A549 (cell line): Measurements from ENCODE around the gene DCTN3. TPM values are rescaled to one million over a fixed set of nuclear protein-coding genes. Genes with fewer than 3 reads are reported as not detected.

ENCODE experiments used
- ATAC-seq, 2 experiments: fragments of 200-7000 bp in 1 of 2; fragments of >200 bp in 1 of 2; cut with Nextera tagmentation in 1 of 2; cut with Tn5 transposase in 1 of 2; 3 replicates each; pipeline versions ENCODE4 v1.8.0 to v1.9.1; 2018 to 2020; ENCODE audit warnings: mild to moderate bottlenecking in 1 of 2, moderate library complexity in 1 of 2
- CTCF ChIA-PET: fragments of 300-600 bp; sonication (Branson Sonifier 250); formaldehyde crosslinking; extraction: SDS; loops from one replicate; lab custom pipeline; 2021; ENCODE audit warnings: antibody characterized with exemption, inconsistent platforms; lab: Yijun Ruan, JAX
- POLR2A ChIA-PET: fragments of 350-600 bp; formaldehyde crosslinking; extraction: SDS; loops from one replicate; lab custom pipeline; 2021; ENCODE audit warnings: antibody characterized with exemption, inconsistent platforms; lab: Yijun Ruan, JAX
- DNase-seq, 2 experiments: peaks; one replicate each; pipeline versions ENCODE4 v3.0.0 to v3.0.0-alpha.2; 2011 to 2016; ENCODE audit warnings: low read depth in 1 of 2, low spot score in 1 of 2
- FAIRE-seq: peaks from 2 replicates; lab custom pipeline; 2011; peaks lifted over from hg19 to GRCh38; lab: Jason Lieb, UNC
- H3K27ac ChIP-seq, 2 experiments: fragments of >200 bp; sonication (Bioruptor Twin); formaldehyde crosslinking; 3 replicates each; pipeline ENCODE4 v1.5.1; 2016 to 2017
- H3K4me1 ChIP-seq: fragments of >200 bp; sonication (Bioruptor Twin); formaldehyde crosslinking; 3 replicates; pipeline ENCODE4 v1.6.1; 2016
- H3K4me2 ChIP-seq: fragments of >200 bp; sonication (Bioruptor Twin); formaldehyde crosslinking; 3 replicates; pipeline ENCODE4 v1.6.1; 2016
- H3K4me3 ChIP-seq: fragments of >200 bp; sonication (Bioruptor Twin); formaldehyde crosslinking; 3 replicates; pipeline ENCODE4 v1.5.1; 2016
- H3K9me3 ChIP-seq: fragments of >200 bp; sonication (Bioruptor Twin); formaldehyde crosslinking; 3 replicates; pipeline ENCODE4 v1.6.1; 2016
- ESRRA ChIP-seq: fragments of 150-350 bp; IDR thresholded peaks from 2 replicates; pipeline ENCODE4 v1.6.1; 2014; ENCODE audit warnings: mild to moderate bottlenecking, low read length, borderline replicate concordance
- FOSB ChIP-seq: fragments of 250-450 bp; sonication (Bioruptor Pico); IDR thresholded peaks from 2 replicates; pipeline ENCODE4 v1.5.0; 2020; ENCODE audit warnings: mild to moderate bottlenecking, moderate library complexity
- FOXS1 ChIP-seq: fragments of 250-450 bp; sonication (Bioruptor Pico); IDR thresholded peaks from 2 replicates; pipeline ENCODE4 v1.5.0; 2020; ENCODE audit warnings: mild to moderate bottlenecking, moderate library complexity
- HDAC2 ChIP-seq: fragments of 200-600 bp; sonication (generic); IDR thresholded peaks from 2 replicates; pipeline ENCODE4 v1.6.1; 2016
- HOXA7 ChIP-seq: fragments of 250-450 bp; sonication (Bioruptor Pico); IDR thresholded peaks from 2 replicates; pipeline ENCODE4 v1.5.0; 2020; ENCODE audit warnings: mild to moderate bottlenecking, moderate library complexity
- HOXB5 ChIP-seq: fragments of 250-450 bp; sonication (Bioruptor Pico); IDR thresholded peaks from 2 replicates; pipeline ENCODE4 v1.5.0; 2020; ENCODE audit warnings: mild to moderate bottlenecking, moderate library complexity
- KDM5A ChIP-seq: fragments of 200-600 bp; sonication (generic); IDR thresholded peaks from 2 replicates; pipeline ENCODE4 v1.6.1; 2016; ENCODE audit warnings: antibody characterized with exemption, mild to moderate bottlenecking
- MYC ChIP-seq: IDR thresholded peaks from 2 replicates; pipeline ENCODE4 v1.6.1; 2012; ENCODE audit warnings: mild to moderate bottlenecking, inconsistent platforms, low read length, improper control_type of control experiment, borderline replicate concordance
- NR3C1 ChIP-seq: fragments of >200 bp; sonication (Bioruptor Twin); formaldehyde crosslinking; IDR thresholded peaks from 3 replicates; pipeline ENCODE4 v1.6.1; 2017
- PHF8 ChIP-seq: fragments of 200-600 bp; sonication (generic); IDR thresholded peaks from 2 replicates; pipeline ENCODE4 v1.6.1; 2016; ENCODE audit warnings: low read depth, mild to moderate bottlenecking, antibody characterized with exemption, moderate library complexity, borderline replicate concordance
- RARB ChIP-seq: fragments of 250-450 bp; sonication (Bioruptor Pico); IDR thresholded peaks from 2 replicates; pipeline ENCODE4 v1.8.0; 2021; ENCODE audit warnings: mild to moderate bottlenecking, moderate library complexity
- RCOR1 ChIP-seq: fragments of 150-350 bp; IDR thresholded peaks from 2 replicates; pipeline ENCODE4 v1.6.1; 2014; ENCODE audit warnings: antibody characterized with exemption, low read length, low read depth
- RNF2 ChIP-seq: fragments of 200-600 bp; sonication (generic); IDR thresholded peaks from 2 replicates; pipeline ENCODE4 v1.6.1; 2016; ENCODE audit warnings: low read depth, mild to moderate bottlenecking, antibody characterized with exemption, moderate library complexity, borderline replicate concordance
- SREBF2 ChIP-seq: fragments of 450-650 bp; IDR thresholded peaks from 2 replicates; pipeline ENCODE4 v1.6.1; 2014; ENCODE audit warnings: mild to moderate bottlenecking, moderate library complexity
- TFCP2L1 ChIP-seq: fragments of 250-450 bp; sonication (Bioruptor Pico); IDR thresholded peaks from 2 replicates; pipeline ENCODE4 v1.5.0; 2021; ENCODE audit warnings: mild to moderate bottlenecking
- ZC3H11A ChIP-seq: fragments of 450-650 bp; IDR thresholded peaks from 2 replicates; pipeline ENCODE4 v1.6.1; 2014; ENCODE audit warnings: antibody characterized with exemption, mild to moderate bottlenecking
- ZSCAN20 ChIP-seq: fragments of 250-450 bp; sonication (Bioruptor Pico); IDR thresholded peaks from 2 replicates; pipeline ENCODE4 v1.8.0; 2022; ENCODE audit warnings: mild to moderate bottlenecking, moderate library complexity
- WGBS: methylation state at CpG from one replicate; pipeline ENCODE4 v1.1.6; 2017; ENCODE audit errors: missing lambda C conversion rate; 5-methylcytosine and 5-hydroxymethylcytosine counted together
- polyA plus RNA-seq, 4 experiments: library from polyadenylated mRNA; depleted of rRNA in 3 of 4; stranded (reverse); fragments of >200 nt; fragmentation: RNase III in 1 of 4; extraction: RNeasy Plus Mini Kit Qiagen cat#74134 plus additional on column Dnase treatment in 1 of 4; gene quantifications; 2 replicates in 3 of 4; 3 replicates in 1 of 4; pipeline ENCODE4 v1.2.3, GENCODE V29; 2011 to 2017
- TF ChIP-seq, protein P1 (sequence below): fragments of 450-650 bp; IDR thresholded peaks from 2 replicates; pipeline ENCODE4 v1.6.1; 2014; ENCODE audit warnings: antibody characterized with exemption
- TF ChIP-seq, protein P2 (sequence below): fragments of >200 bp; sonication (Bioruptor Twin); formaldehyde crosslinking; IDR thresholded peaks from 3 replicates; pipeline ENCODE4 v1.5.1; 2016
- TF ChIP-seq, protein P3 (sequence below): fragments of >200 bp; sonication (Bioruptor Twin); formaldehyde crosslinking; IDR thresholded peaks from 3 replicates; pipeline ENCODE4 v1.6.1; 2016

The DCTN3 gene
- polyA plus RNA-seq, 2 of the 4 experiments (the other 2 are of a cell fraction), result 74.3 to 92.9 TPM

DNA sequence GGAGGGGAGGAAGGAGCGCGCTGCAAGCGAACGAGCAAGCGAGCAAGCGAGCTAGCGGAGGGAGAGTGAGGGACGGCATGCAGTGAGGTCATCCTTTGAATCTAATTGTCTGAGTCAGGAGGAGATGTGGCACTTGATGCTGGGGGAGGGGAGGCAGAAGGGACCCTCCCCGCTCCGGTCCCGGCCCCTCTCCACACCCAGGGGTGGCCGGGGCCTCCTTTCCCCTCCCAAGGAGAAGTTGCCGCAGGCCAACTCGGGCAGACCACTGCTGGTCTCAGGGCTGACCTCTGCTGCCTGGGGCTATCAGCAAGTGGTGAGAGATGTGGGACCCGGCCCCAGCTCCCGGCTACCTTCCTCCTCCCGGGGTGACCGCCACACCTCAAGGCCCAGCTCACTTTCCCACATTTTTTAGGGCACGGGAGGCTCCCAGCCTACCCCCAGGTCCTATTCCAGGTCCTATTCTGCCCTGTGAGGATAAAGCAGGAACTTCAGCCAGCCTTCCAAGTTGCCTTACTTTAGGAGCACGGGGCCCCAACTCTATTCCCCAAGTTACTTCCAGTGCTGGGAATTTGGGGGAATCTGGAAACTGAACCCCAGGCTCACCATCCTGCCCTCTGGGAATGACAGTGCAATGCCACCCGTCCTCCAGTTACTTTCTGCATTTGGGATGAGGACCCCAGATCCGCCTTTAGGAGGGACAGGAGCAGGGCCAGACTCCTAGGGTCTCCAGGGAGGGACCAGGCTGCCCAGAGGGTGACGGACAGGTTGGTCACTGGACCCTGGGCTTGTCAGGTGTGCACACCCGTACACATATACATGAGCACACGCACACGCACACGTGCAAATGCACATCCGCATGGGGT, 41.8 kb downstream of the DCTN3 start:
- Histone ChIP-seq H3K9me3 (no peaks in the 10 kb centered on the region), H3K4me1 (no peaks in the 10 kb centered on the region), H3K27ac (no peak overlapping the region), H3K4me3 (no peak overlapping the region), H3K4me2 (no peak overlapping the region)
- ATAC-seq, result no peak; a peak in 1 of 6 replicates
- ChIA-PET CTCF (interaction anchor here (3.2 to 17.1 kb wide), 4 partner anchors 14 to 174 kb away, joined by 11 to 168 read pairs (median 75); no protein-coding TSS in a partner anchor), POLR2A (no interaction called here)
- no peak for DNase-seq
- TF ChIP-seq KDM5A, result no peak
- no peak for FAIRE-seq
- 70% methylated on average over 24 of the region's 28 CpGs for WGBS

DNA sequence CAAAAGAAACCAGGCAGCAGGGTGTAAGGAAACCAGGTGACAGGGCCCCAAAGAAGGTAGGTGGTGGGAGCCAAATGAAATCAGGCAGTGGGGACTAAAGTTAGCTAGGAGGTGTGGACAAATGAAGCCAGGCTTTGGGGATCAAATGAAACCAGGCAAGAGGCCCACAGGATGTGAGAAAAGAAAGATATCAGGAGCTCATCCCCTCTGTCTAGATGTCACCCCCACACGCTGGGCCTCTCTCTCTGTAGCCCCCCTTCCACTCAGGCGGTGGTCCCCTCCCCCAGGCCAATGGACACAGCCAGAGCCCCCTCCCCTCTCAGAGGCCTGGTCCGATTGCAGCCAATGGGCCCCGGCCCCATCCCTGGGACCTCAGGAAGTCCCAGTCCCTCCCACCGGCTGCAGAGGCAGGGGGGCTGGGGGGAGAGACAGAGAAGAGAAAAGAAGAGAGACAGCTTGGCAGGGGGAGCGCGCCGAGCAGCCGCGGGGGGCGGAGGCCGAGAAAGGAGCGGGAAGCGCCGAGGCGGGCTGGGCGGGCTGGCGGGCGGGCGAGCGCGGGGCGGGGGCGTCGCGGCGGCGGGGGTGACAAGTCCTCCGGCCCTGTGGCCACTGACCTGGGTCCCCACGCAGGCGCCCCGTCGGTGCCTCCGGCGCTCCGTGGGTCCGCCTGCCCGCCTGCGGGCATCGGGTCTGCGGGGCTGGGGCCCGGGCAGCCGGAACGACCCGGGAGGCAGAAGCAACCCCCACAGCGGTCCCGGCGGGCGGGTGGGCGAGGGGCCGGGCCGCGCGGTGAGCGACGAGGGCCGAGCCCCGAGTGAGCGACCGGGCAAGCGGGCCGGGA, 42.7 kb downstream of the DCTN3 start:
- Histone ChIP-seq H3K4me1 (peaks cover 4% of the 10 kb centered on the region), H3K4me3 (no peak overlapping the region), H3K4me2 (no peak overlapping the region), H3K27ac (no peak overlapping the region), H3K9me3 (no peaks in the 10 kb centered on the region)
- 69% methylated on average over 24 of the region's 62 CpGs for WGBS
- DNase-seq, result no peak
- no peak for TF ChIP-seq TFCP2L1 (CRISPR knock-in tag)
- TF ChIP-seq, protein P1, sequence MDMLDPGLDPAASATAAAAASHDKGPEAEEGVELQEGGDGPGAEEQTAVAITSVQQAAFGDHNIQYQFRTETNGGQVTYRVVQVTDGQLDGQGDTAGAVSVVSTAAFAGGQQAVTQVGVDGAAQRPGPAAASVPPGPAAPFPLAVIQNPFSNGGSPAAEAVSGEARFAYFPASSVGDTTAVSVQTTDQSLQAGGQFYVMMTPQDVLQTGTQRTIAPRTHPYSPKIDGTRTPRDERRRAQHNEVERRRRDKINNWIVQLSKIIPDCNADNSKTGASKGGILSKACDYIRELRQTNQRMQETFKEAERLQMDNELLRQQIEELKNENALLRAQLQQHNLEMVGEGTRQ, result no peak
- no peak for TF ChIP-seq RARB (CRISPR knock-in tag)
- TF ChIP-seq SREBF2, result no peak
- no peak for TF ChIP-seq HOXA7 (CRISPR knock-in tag)
- no peak for TF ChIP-seq ESRRA
- TF ChIP-seq, protein P2, sequence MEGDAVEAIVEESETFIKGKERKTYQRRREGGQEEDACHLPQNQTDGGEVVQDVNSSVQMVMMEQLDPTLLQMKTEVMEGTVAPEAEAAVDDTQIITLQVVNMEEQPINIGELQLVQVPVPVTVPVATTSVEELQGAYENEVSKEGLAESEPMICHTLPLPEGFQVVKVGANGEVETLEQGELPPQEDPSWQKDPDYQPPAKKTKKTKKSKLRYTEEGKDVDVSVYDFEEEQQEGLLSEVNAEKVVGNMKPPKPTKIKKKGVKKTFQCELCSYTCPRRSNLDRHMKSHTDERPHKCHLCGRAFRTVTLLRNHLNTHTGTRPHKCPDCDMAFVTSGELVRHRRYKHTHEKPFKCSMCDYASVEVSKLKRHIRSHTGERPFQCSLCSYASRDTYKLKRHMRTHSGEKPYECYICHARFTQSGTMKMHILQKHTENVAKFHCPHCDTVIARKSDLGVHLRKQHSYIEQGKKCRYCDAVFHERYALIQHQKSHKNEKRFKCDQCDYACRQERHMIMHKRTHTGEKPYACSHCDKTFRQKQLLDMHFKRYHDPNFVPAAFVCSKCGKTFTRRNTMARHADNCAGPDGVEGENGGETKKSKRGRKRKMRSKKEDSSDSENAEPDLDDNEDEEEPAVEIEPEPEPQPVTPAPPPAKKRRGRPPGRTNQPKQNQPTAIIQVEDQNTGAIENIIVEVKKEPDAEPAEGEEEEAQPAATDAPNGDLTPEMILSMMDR, result no peak
- no peak for TF ChIP-seq ZSCAN20 (CRISPR knock-in tag)
- no peak for TF ChIP-seq FOXS1 (CRISPR knock-in tag)
- TF ChIP-seq HOXB5 (CRISPR knock-in tag), result no peak
- no peak for TF ChIP-seq MYC
- TF ChIP-seq PHF8, result no peak
- TF ChIP-seq ZC3H11A, result no peak
- TF ChIP-seq FOSB (CRISPR knock-in tag), result no peak
- TF ChIP-seq RNF2, result no peak
- no peak for TF ChIP-seq HDAC2
- TF ChIP-seq RCOR1, result no peak
- TF ChIP-seq, protein P3, sequence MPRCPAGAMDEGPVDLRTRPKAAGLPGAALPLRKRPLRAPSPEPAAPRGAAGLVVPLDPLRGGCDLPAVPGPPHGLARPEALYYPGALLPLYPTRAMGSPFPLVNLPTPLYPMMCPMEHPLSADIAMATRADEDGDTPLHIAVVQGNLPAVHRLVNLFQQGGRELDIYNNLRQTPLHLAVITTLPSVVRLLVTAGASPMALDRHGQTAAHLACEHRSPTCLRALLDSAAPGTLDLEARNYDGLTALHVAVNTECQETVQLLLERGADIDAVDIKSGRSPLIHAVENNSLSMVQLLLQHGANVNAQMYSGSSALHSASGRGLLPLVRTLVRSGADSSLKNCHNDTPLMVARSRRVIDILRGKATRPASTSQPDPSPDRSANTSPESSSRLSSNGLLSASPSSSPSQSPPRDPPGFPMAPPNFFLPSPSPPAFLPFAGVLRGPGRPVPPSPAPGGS, result no peak
- no peak for TF ChIP-seq NR3C1
- no peak for ATAC-seq
- ChIA-PET CTCF (interaction anchor here (0.9 to 17.1 kb wide), 8 partner anchors 10 to 174 kb away, joined by 3 to 168 read pairs (median 16); no protein-coding TSS in a partner anchor), POLR2A (no interaction called here)
- FAIRE-seq, result no peak
